Cardiac muscle cell (in vitro differentiated cells and primary cell): ENCODE results near the gene MLLT10. TPM values are rescaled to one million over a fixed set of nuclear protein-coding genes. Genes with fewer than 3 reads are reported as not detected.

ENCODE experiments used
- DNase-seq, 2 donors: peaks; one replicate each; pipeline versions ENCODE4 v3.0.0 to v3.0.0-alpha.2; 2010 to 2017; ENCODE audit warnings: low read depth in 1 of 2, low spot score in 1 of 2
- H3K27ac ChIP-seq: fragments of 200-600 bp; sonication (generic); 2 replicates; pipeline ENCODE4 v1.5.1; 2016
- H3K27me3 ChIP-seq: fragments of 200-600 bp; sonication (generic); 2 replicates; pipeline ENCODE4 v1.6.0; 2016; ENCODE audit warnings: control low read depth
- H3K36me3 ChIP-seq: fragments of 200-600 bp; sonication (generic); 2 replicates; pipeline ENCODE4 v1.5.1; 2016; ENCODE audit warnings: control low read depth
- H3K4me1 ChIP-seq: fragments of 200-600 bp; sonication (generic); 2 replicates; pipeline ENCODE4 v1.8.1; 2017; ENCODE audit warnings: low read depth, mild to moderate bottlenecking, mixed run types
- H3K4me3 ChIP-seq: fragments of 200-600 bp; sonication (generic); 2 replicates; pipeline ENCODE4 v1.5.1; 2016; ENCODE audit warnings: mild to moderate bottlenecking
- H3K9me3 ChIP-seq: fragments of 200-600 bp; sonication (generic); 2 replicates; pipeline ENCODE4 v1.5.1; 2017; ENCODE audit warnings: low read depth, mild to moderate bottlenecking, control low read depth
- polyA plus RNA-seq: library from polyadenylated mRNA; unstranded; fragments of >200 nt; fragmentation: Nextera tagmentation; extraction: Ambion mirVana; gene quantifications from 2 replicates; pipeline ENCODE4 v1.2.1, GENCODE V29; 2016
- total RNA-seq: library from RNA; depleted of rRNA; stranded (reverse); fragments of >200 nt; gene quantifications from 2 replicates; pipeline ENCODE4 v1.2.3, GENCODE V29; 2016
- TF ChIP-seq, protein P1 (sequence below): IDR thresholded peaks from 2 replicates; pipeline ENCODE4 v1.5.1; 2012; ENCODE audit warnings: low read depth, mild to moderate bottlenecking, low read length

Gene MLLT10
- total and polyA plus RNA-seq, 2 experiments from 2014 or later: 38.4 to 40.6 TPM

GRCh38 chr10:21522631-21523406 lies 11.2 kb upstream of the MLLT10 start:
- peak overlapping the region; percentile 99 for H3K27ac ChIP-seq
- no peak for DNase-seq
- peaks cover 49% of the 10 kb centered on the region for H3K4me1 ChIP-seq
- no peaks in the 10 kb centered on the region for H3K9me3 ChIP-seq
- H3K4me3 ChIP-seq: no peak overlapping the region
- TF ChIP-seq, protein P1, sequence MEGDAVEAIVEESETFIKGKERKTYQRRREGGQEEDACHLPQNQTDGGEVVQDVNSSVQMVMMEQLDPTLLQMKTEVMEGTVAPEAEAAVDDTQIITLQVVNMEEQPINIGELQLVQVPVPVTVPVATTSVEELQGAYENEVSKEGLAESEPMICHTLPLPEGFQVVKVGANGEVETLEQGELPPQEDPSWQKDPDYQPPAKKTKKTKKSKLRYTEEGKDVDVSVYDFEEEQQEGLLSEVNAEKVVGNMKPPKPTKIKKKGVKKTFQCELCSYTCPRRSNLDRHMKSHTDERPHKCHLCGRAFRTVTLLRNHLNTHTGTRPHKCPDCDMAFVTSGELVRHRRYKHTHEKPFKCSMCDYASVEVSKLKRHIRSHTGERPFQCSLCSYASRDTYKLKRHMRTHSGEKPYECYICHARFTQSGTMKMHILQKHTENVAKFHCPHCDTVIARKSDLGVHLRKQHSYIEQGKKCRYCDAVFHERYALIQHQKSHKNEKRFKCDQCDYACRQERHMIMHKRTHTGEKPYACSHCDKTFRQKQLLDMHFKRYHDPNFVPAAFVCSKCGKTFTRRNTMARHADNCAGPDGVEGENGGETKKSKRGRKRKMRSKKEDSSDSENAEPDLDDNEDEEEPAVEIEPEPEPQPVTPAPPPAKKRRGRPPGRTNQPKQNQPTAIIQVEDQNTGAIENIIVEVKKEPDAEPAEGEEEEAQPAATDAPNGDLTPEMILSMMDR: no peak
- H3K27me3 ChIP-seq: no peaks in the 10 kb centered on the region
- H3K36me3 ChIP-seq: no peaks in the 10 kb centered on the region

DNA sequence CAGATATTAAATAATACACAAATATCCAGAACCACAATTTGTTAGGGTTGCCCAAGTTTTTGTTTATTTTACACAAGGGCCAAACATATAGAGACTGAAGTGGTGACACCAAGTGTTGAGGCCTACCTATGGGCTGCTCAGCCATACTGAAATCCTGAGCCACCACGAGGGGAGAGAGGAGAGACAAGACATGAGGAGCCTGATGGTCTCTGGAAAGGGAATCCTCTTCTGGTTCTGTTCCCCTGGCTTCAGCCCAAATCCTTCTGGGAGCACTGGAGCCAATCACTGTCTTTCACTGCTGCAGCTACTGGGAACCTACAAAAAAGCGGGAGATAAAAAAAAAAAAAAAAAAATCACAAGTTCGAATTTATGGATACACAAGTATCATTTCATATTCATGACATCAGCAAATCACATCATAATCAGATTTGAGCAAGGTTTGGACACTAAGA lies 10.4 kb upstream of the MLLT10 start:
- Histone ChIP-seq H3K27me3 (no peaks in the 10 kb centered on the region), H3K9me3 (no peaks in the 10 kb centered on the region), H3K36me3 (no peaks in the 10 kb centered on the region), H3K27ac (peak overlapping the region; percentile 99), H3K4me1 (peaks cover 50% of the 10 kb centered on the region), H3K4me3 (peak overlapping the region; percentile 53)
- peak in 1 of 2 donors; percentile 62 for DNase-seq
- TF ChIP-seq, protein P1: no peak

GRCh38 chr10:21524131-21524525 lies 9.9 kb upstream of the MLLT10 start:
- H3K4me1 ChIP-seq: peaks cover 55% of the 10 kb centered on the region
- no peaks in the 10 kb centered on the region for H3K27me3 ChIP-seq
- TF ChIP-seq, protein P1: no peak
- no peak for DNase-seq
- H3K36me3 ChIP-seq: no peaks in the 10 kb centered on the region
- peak overlapping the region; percentile 53 for H3K4me3 ChIP-seq
- H3K9me3 ChIP-seq: no peaks in the 10 kb centered on the region
- peak overlapping the region; percentile 99 for H3K27ac ChIP-seq

DNA sequence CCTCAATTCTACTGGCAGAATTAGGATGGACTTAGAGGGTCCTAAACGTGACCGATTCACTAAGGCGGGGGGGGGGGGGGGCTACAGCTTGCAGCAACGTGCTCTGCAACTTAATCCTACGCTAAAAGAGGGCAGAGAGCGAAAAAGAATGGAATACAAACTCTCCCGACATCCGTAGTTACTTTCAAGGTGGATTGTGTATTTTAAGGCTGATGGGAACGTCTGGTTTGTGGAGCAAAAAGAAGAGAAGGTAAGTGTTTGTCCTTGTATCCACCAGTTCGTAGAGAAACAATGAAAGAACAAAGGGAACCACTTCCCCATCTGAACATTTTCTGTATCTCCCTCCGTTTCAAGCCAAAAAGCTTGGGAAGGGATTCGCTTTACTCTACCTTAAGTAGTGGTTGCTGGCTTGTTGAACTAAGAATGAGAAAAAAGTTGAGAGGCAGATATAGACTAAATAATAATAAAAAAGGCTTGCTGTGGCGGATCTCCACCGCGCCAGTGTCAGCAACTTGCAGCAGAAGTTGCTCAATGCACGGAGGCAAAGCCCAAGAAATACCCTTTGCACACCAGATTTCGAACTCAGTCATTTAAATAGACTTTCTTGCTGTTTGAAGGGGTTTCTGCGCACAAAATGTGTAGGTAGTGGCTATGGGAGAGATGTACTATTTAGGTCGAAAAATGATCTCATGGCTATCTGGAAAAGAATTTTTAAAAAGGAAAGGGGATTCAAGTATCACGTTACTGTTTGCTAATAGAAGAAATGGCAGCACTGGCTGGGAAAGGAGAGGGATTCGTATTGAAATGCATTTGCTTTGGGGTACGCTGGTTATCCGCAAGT lies 9.3 kb upstream of the MLLT10 start:
- peak overlapping the region; percentile 99 for H3K27ac ChIP-seq
- DNase-seq: peak; percentile 45 to 73
- peak overlapping the region; percentile 53 for H3K4me3 ChIP-seq
- no peaks in the 10 kb centered on the region for H3K27me3 ChIP-seq
- no peaks in the 10 kb centered on the region for H3K9me3 ChIP-seq
- peaks cover 56% of the 10 kb centered on the region for H3K4me1 ChIP-seq
- TF ChIP-seq, protein P1: no peak
- H3K36me3 ChIP-seq: no peaks in the 10 kb centered on the region

DNA sequence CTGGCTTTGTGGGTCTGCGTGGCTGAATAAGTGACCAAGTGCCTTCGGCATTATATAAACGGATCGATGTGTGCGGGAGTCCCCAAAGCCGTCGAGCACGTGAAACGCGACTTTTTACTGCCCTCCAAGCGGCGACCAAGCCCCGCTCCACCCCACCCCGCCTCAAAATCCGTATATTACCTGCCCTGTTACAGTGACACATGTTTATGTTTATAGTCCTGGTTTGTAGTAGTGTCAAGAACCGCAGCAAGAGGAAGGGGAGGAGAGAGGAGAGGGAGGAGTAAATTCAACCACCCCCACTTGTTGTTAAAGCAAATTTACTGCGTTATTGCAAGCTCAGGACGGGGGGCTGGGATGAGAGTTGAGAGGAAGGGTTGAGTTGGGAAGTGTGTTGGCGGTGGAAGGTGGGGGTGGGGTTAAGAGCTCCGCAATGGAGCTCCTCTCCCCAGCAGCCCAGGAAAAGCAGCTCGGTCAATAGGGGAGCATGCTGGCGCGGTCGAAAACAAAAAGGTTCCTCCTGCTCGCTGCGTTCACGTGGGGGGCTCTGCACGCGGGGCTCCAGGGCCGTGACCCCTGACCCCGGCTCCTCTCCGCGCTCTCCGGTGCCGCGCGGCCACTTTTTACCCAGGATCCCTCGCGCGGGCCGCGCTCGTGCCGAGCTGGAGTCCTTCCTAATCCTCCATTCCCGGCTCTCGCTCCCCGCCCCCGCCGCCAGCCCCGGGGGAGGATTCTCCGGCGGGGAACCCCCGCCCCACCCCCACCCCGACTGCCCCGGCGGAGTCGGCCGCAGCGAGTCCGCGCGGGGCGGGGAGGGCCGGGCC lies 8.5 kb upstream of the MLLT10 start, which contains the start of gene SKIDA1:
SKIDA1 (minus strand) TSS at position 316 of the 821 bp plus-strand sequence. CDS start 7,860 bp downstream, outside the sequence.
- Histone ChIP-seq H3K4me1 (peaks cover 51% of the 10 kb centered on the region), H3K27ac (peak within 1 kb of the TSS; percentile 99), H3K4me3 (peak within 1 kb of the TSS; percentile 53), H3K36me3 (no peaks in the 10 kb centered on the region), H3K9me3 (no peaks in the 10 kb centered on the region), H3K27me3 (no peaks in the 10 kb centered on the region)
- TF ChIP-seq, protein P1: no peak
- peak; percentile 92 to 95 for DNase-seq
